DOHH2 (cell line): ENCODE measurements around the gene SRC.
A peak's percentile ranks its signal among the peaks of the same experiment; 100 is the strongest.

ENCODE experiments used
- H3F3A ChIP-seq: fragments of 200-600 bp; sonication (generic), shearing (Covaris generic); 2 replicates; pipeline ENCODE4 v1.6.0; 2016; ENCODE audit warnings: antibody characterized with exemption, mild to moderate bottlenecking; ENCODE audit not compliant: control insufficient read depth, insufficient read depth
- H3K27ac ChIP-seq: fragments of 200-600 bp; sonication (generic); 2 replicates; pipeline ENCODE4 v1.5.1; 2014; ENCODE audit warnings: low read depth, mild to moderate bottlenecking, low read length, moderate library complexity
- H3K27me3 ChIP-seq: fragments of 200-600 bp; sonication (generic); 2 replicates; pipeline ENCODE4 v1.6.1; 2014; ENCODE audit warnings: mild to moderate bottlenecking, low read length, mixed read lengths; ENCODE audit not compliant: control insufficient read depth
- H3K36me3 ChIP-seq: fragments of 200-600 bp; sonication (generic); 2 replicates; pipeline ENCODE4 v1.6.1; 2014; ENCODE audit warnings: mild to moderate bottlenecking, low read length, moderate library complexity, mixed read lengths; ENCODE audit not compliant: control insufficient read depth
- H3K4me1 ChIP-seq: fragments of 200-600 bp; sonication (generic); 2 replicates; pipeline ENCODE4 v1.6.1; 2014; ENCODE audit warnings: mild to moderate bottlenecking, low read length, mixed read lengths; ENCODE audit not compliant: control insufficient read depth
- H3K4me2 ChIP-seq: fragments of 200-600 bp; sonication (generic); 2 replicates; pipeline ENCODE4 v1.6.0; 2014; ENCODE audit warnings: mild to moderate bottlenecking, low read length, moderate library complexity
- H3K4me3 ChIP-seq: fragments of 200-600 bp; sonication (generic); 2 replicates; pipeline ENCODE4 v1.5.1; 2014; ENCODE audit warnings: mild to moderate bottlenecking, low read length, mixed read lengths
- H3K79me2 ChIP-seq: fragments of 200-600 bp; sonication (generic); 2 replicates; pipeline ENCODE4 v1.6.1; 2014; ENCODE audit warnings: mild to moderate bottlenecking, low read length, mixed read lengths; ENCODE audit not compliant: control insufficient read depth
- H3K9me2 ChIP-seq: fragments of 200-600 bp; sonication (generic); replicated peaks from 2 replicates; pipeline ENCODE4 v1.6.1; 2014; ENCODE audit warnings: mild to moderate bottlenecking, low read length, mixed read lengths; ENCODE audit not compliant: control insufficient read depth
- H3K9me3 ChIP-seq: fragments of 200-600 bp; sonication (generic); 2 replicates; pipeline ENCODE4 v1.6.1; 2014; ENCODE audit warnings: antibody characterized with exemption, low read length, mixed read lengths; ENCODE audit not compliant: control insufficient read depth, insufficient read depth
- H4K20me1 ChIP-seq: fragments of 200-600 bp; sonication (generic); 2 replicates; pipeline ENCODE4 v1.6.0; 2014; ENCODE audit warnings: low read depth, mild to moderate bottlenecking, antibody characterized with exemption, low read length, moderate library complexity; ENCODE audit not compliant: control insufficient read depth, insufficient read depth
- CTCF ChIP-seq: fragments of 200-600 bp; sonication (generic); IDR thresholded peaks from one replicate; pipeline ENCODE4 v1.5.1; 2014; ENCODE audit warnings: antibody characterized with exemption, mild to moderate bottlenecking, low read depth, low read length; ENCODE audit not compliant: poor library complexity, severe bottlenecking
- EZH2phosphoT487 ChIP-seq: fragments of 200-600 bp; sonication (generic); IDR thresholded peaks from 2 replicates; pipeline ENCODE4 v1.6.1; 2017; ENCODE audit warnings: borderline replicate concordance, mild to moderate bottlenecking, antibody characterized with exemption, low read length, moderate library complexity, mixed read lengths

Gene SRC

DNA sequence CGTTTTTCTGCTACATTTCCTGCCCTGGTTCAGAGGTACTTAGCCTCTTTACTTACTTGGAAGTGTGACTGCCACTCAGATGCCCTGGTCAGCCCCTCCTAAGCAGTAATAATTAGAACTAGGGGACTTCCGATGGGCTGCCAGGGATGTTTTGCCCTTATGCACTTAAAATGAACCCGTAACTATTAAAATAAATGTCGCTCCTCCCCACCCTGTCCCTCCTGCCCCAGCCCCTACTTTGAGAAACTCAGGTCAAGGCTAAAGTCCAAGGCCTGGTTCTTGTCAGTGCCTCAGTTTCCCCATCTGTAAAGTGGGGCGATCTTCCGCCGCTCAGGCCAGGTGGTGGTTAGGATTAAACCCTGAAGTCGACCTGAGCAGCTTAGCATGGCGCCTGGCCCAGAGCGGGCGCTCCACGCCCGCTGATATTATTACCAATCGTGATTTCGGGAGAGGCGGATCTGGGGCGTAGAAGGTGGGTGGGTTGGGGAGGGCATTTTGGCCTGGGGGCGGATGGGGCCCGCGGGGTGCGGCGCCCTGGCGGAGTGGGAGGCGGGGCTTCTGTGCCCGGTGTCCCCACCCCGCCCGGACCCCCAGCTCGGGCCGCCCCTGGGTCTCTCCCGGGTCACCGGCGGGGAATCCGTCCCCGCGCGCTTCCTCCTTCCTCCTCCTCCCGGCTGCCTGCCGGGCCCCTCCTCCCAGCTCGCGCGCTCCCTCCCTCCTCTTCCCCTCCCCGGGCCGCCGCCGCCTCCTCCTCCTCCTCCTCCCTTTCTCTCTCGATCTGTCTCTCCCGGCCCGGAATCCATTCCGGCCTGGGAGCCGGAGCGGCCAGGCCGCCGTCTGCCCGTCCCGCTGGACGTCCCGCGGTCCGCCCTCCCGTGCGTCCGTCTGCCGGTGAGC is at the start of gene SRC:
Gene SRC (plus strand): TSS at position 802 of the 897 bp plus-strand sequence. CDS start 38,014 bp downstream, outside the sequence.
- H3K4me3 ChIP-seq: peak within 1 kb of the TSS; percentile 58
- H3K79me2 ChIP-seq: no peaks in the 10 kb centered on the region
- H3K4me1 ChIP-seq: 0 out of 2 replicates have a peak, but pooled peaks cover 3% of the 10 kb centered on the region
- no peak within 1 kb of the TSS for H3K27ac ChIP-seq
- H3K4me2 ChIP-seq: peak within 1 kb of the TSS; percentile 56
- no peaks in the 10 kb centered on the region for H3K36me3 ChIP-seq
- H4K20me1 ChIP-seq: peaks cover 3% of the 10 kb centered on the region; the same call in 1 of the 2 replicates
- no peaks in the 10 kb centered on the region for H3K9me3 ChIP-seq
- TF ChIP-seq EZH2phosphoT487 (no peak; the same call in 1 of the 2 replicates), CTCF (no peak)
- H3K9me2 ChIP-seq: no peaks in the 10 kb centered on the region
- no peaks in the 10 kb centered on the region for H3F3A ChIP-seq
- H3K27me3 ChIP-seq: peaks cover 34% of the 10 kb centered on the region

DNA sequence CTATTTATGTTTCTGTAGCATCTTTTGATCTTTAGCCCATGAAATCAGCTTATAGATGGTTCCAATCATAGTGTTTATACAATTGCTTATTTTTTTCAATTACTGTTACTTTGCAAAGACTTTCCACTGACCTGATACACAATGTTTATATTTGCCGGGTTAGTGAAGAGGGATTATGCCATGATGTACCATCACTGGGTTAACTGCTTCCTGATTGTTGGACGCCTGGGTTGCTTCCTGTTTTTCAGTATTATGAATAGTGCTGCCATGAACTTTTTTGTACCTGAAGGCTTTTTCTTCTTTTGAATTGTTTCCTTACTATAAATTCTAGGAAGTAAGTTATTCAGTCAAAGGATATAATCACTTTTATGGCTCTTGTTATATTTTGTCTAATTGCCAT is 49.6 kb upstream of the SRC start:
- Histone ChIP-seq H3K79me2 (peaks cover 71% of the 10 kb centered on the region), H3K27me3 (no peaks in the 10 kb centered on the region), H3K4me1 (peaks cover 10% of the 10 kb centered on the region), H4K20me1 (0 out of 2 replicates have a peak, but pooled peaks cover 3% of the 10 kb centered on the region), H3K4me3 (no peak overlapping the region), H3K9me3 (no peaks in the 10 kb centered on the region), H3K27ac (no peak overlapping the region), H3K9me2 (no peaks in the 10 kb centered on the region), H3K36me3 (peaks cover 40% of the 10 kb centered on the region), H3K4me2 (no peak overlapping the region), H3F3A (no peaks in the 10 kb centered on the region)
- TF ChIP-seq EZH2phosphoT487 (no peak), CTCF (no peak)

GRCh38 chr20:37297066-37297736 is 48.7 kb upstream of the SRC start:
- H3F3A ChIP-seq: no peaks in the 10 kb centered on the region
- no peak overlapping the region for H3K27ac ChIP-seq
- H3K4me1 ChIP-seq: 0 out of 2 replicates have a peak, but pooled peaks cover 4% of the 10 kb centered on the region
- H3K4me3 ChIP-seq: no peak overlapping the region
- TF ChIP-seq EZH2phosphoT487 (no peak), CTCF (no peak)
- H4K20me1 ChIP-seq: 0 out of 2 replicates have a peak, but pooled peaks cover 3% of the 10 kb centered on the region
- no peak overlapping the region for H3K4me2 ChIP-seq
- no peaks in the 10 kb centered on the region for H3K9me2 ChIP-seq
- H3K36me3 ChIP-seq: peaks cover 40% of the 10 kb centered on the region
- H3K27me3 ChIP-seq: no peaks in the 10 kb centered on the region
- peaks cover 63% of the 10 kb centered on the region for H3K79me2 ChIP-seq
- no peaks in the 10 kb centered on the region for H3K9me3 ChIP-seq
